HEK293T (cell line): Measurements from ENCODE around the gene PRKCB.
"Not testable (repeated sequence)": the region's sequence is repeated elsewhere in the genome, so short reads cannot be mapped to it uniquely, and the experiment has no call there.

Experiments
- CTCF ChIA-PET: fragments of 350-600 bp; formaldehyde crosslinking; extraction: SDS; loops from one replicate; lab custom pipeline; 2021; ENCODE audit warnings: antibody characterized with exemption, inconsistent platforms; lab: Yijun Ruan, JAX
- POLR2A ChIA-PET: fragments of 350-600 bp; formaldehyde crosslinking; extraction: SDS; loops from one replicate; lab custom pipeline; 2020; ENCODE audit warnings: antibody characterized with exemption, inconsistent platforms; lab: Yijun Ruan, JAX
- DNase-seq: peaks from one replicate; pipeline ENCODE4 v3.0.0; 2012; ENCODE audit warnings: mixed read lengths; ENCODE audit errors: extremely low spot score
- ARNT ChIP-seq: fragments of 450-650 bp; IDR thresholded peaks from 2 replicates; pipeline ENCODE4 v1.6.1; 2017; ENCODE audit warnings: mild to moderate bottlenecking
- BHLHE40 ChIP-seq: fragments of 450-650 bp; IDR thresholded peaks from 2 replicates; pipeline ENCODE4 v1.6.1; 2016; ENCODE audit warnings: mild to moderate bottlenecking, moderate library complexity, borderline replicate concordance
- CTBP1 ChIP-seq: fragments of 450-650 bp; IDR thresholded peaks from 2 replicates; pipeline ENCODE4 v1.6.1; 2016; ENCODE audit warnings: borderline replicate concordance
- ELF4 ChIP-seq: fragments of 450-650 bp; IDR thresholded peaks from 2 replicates; pipeline ENCODE4 v1.6.1; 2017; ENCODE audit warnings: antibody characterized with exemption
- FOXA1 ChIP-seq: fragments of 450-650 bp; IDR thresholded peaks from 2 replicates; pipeline ENCODE4 v1.6.1; 2016; ENCODE audit warnings: mild to moderate bottlenecking
- FOXK2 ChIP-seq: fragments of 450-650 bp; IDR thresholded peaks from 2 replicates; pipeline ENCODE4 v1.6.1; 2016; ENCODE audit warnings: mild to moderate bottlenecking
- FOXM1 ChIP-seq: fragments of 450-650 bp; IDR thresholded peaks from 2 replicates; pipeline ENCODE4 v1.6.1; 2017; ENCODE audit warnings: mild to moderate bottlenecking, borderline replicate concordance
- HDGF ChIP-seq: fragments of 450-650 bp; IDR thresholded peaks from 2 replicates; pipeline ENCODE4 v1.6.1; 2017; ENCODE audit warnings: antibody characterized with exemption, borderline replicate concordance
- L3MBTL2 ChIP-seq: fragments of 450-650 bp; conservative IDR thresholded peaks from 2 replicates; pipeline ENCODE4 v1.6.1; 2016; ENCODE audit warnings: mild to moderate bottlenecking
- LEF1 ChIP-seq: fragments of 450-650 bp; IDR thresholded peaks from 2 replicates; pipeline ENCODE4 v1.6.1; 2017; ENCODE audit warnings: mild to moderate bottlenecking, borderline replicate concordance
- NFRKB ChIP-seq: fragments of 450-650 bp; IDR thresholded peaks from 2 replicates; pipeline ENCODE4 v1.6.1; 2016; ENCODE audit warnings: mild to moderate bottlenecking, moderate library complexity
- SP1 ChIP-seq: fragments of 450-650 bp; IDR thresholded peaks from 2 replicates; pipeline ENCODE4 v1.6.1; 2017
- SUZ12 ChIP-seq: fragments of 450-650 bp; IDR thresholded peaks from 2 replicates; pipeline ENCODE4 v1.6.1; 2016; ENCODE audit warnings: mild to moderate bottlenecking
- TARDBP ChIP-seq: fragments of 450-650 bp; IDR thresholded peaks from 2 replicates; pipeline ENCODE4 v1.6.1; 2016
- ZNF384 ChIP-seq: fragments of 450-650 bp; IDR thresholded peaks from 2 replicates; pipeline ENCODE4 v1.6.1; 2016
- TF ChIP-seq, protein P1 (sequence below): fragments of 450-650 bp; IDR thresholded peaks from 2 replicates; pipeline ENCODE4 v1.6.1; 2016

Gene PRKCB

DNA sequence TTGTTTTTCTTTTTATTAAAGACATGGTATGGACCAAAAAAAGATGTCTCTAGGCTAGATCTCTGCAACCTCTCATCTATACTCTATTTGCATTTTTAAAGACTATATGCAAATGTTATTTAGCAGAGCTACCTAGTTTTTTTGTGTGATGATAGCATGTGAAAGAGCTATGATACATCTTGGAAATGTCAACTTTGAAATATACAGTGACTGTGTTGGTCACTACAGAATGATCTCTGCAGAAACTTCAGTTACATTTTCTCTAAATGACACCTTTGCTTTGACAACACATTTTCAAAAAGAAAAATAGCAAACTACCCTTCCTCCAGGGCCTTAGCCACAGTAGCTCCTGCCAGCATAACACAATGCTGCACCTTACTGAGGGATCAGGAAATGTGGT lies 86.6 kb downstream of the PRKCB start:
- TF ChIP-seq FOXA1 (no peak), FOXM1 (no peak), SUZ12 (no peak), ELF4 (no peak), TARDBP (no peak), ARNT (no peak), L3MBTL2 (no peak), HDGF (no peak), SP1 (no peak)
- POLR2A ChIA-PET: interaction anchor here (1.1 kb wide), 1 partner anchor 9 kb away, joined by 3 read pairs; no protein-coding TSS in a partner anchor
- CTCF ChIA-PET: interaction anchor here (0.6 to 1.2 kb wide), 2 partner anchors 87 to 230 kb away, joined by 3 read pairs; no protein-coding TSS in a partner anchor
- DNase-seq: no peak

- DNase-seq: no peak
- TF ChIP-seq CTBP1: no peak
- POLR2A ChIA-PET: no interaction called here
- CTCF ChIA-PET: no interaction called here
Measured at GRCh38 chr16:23924128-23924527, 88.3 kb downstream of the PRKCB start.

- POLR2A ChIA-PET: no interaction called here
- CTCF ChIA-PET: interaction anchor here (0.5 kb wide), 1 partner anchor 83 kb away, joined by 6 read pairs; no protein-coding TSS in a partner anchor
Measured at GRCh38 chr16:23927796-23928195, 92.0 kb downstream of the PRKCB start.

DNA sequence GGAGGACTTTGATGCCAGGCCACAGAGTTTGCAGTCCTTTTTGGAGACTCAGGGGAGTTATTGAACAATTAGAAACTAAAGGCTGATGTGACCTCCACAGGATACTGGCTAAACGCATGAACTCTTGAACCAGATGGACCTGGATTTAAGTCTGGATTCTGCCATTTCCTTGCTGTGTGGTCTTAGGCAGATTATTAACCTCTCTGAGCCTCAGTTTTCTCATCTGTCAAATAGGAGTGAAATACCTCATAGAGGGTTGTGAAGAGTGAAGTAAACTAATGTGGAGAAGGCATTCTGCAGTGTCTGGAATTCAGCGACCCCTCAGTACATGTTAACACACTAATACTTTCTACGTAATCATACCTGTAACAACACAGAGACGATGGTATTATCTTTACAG lies 93.5 kb downstream of the PRKCB start:
- ChIA-PET CTCF (no interaction called here), POLR2A (no interaction called here)
- no peak for TF ChIP-seq ELF4
- no peak for TF ChIP-seq FOXK2
- no peak for TF ChIP-seq LEF1
- TF ChIP-seq ARNT: no peak
- TF ChIP-seq, protein P1, sequence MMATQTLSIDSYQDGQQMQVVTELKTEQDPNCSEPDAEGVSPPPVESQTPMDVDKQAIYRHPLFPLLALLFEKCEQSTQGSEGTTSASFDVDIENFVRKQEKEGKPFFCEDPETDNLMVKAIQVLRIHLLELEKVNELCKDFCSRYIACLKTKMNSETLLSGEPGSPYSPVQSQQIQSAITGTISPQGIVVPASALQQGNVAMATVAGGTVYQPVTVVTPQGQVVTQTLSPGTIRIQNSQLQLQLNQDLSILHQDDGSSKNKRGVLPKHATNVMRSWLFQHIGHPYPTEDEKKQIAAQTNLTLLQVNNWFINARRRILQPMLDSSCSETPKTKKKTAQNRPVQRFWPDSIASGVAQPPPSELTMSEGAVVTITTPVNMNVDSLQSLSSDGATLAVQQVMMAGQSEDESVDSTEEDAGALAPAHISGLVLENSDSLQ: no peak
- no peak for TF ChIP-seq BHLHE40
- no peak for DNase-seq

More at GRCh38 chr16:23927796-23928195, 92.0 kb downstream of the PRKCB start:
- DNase-seq: no peak
- TF ChIP-seq L3MBTL2 (no peak), TARDBP (no peak), BHLHE40 (no peak), FOXK2 (no peak), FOXM1 (no peak), HDGF (no peak), LEF1 (no peak), NFRKB (no peak), ZNF384 (no peak)
- TF ChIP-seq, protein P1: no peak

DNA sequence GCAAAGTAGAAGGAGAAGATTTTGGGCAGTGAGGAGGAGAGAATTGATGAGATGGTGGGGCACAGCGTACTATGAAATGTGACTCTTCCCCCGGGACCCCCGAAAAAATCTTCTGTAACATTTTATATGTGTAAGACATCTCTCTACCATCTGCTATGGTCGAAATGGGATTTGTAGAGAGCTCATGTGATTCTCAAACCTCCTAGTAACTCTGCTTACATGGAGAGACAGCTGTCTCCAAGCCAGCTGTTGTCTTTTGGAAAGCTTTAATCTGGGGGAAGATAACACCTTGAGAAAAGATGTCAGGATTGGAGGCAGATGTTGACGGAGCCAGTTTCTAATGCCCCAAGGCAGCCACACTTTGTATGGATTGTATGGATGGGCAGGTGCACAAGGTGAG lies 94.1 kb downstream of the PRKCB start:
- ChIA-PET POLR2A (no interaction called here), CTCF (no interaction called here)
- TF ChIP-seq BHLHE40: no peak
- no peak for TF ChIP-seq TARDBP
- no peak for TF ChIP-seq SP1
- TF ChIP-seq FOXA1: no peak
- no peak for TF ChIP-seq LEF1
- TF ChIP-seq ZNF384: no peak
- no peak for TF ChIP-seq NFRKB
- no peak for TF ChIP-seq SUZ12
- DNase-seq: no peak

DNA sequence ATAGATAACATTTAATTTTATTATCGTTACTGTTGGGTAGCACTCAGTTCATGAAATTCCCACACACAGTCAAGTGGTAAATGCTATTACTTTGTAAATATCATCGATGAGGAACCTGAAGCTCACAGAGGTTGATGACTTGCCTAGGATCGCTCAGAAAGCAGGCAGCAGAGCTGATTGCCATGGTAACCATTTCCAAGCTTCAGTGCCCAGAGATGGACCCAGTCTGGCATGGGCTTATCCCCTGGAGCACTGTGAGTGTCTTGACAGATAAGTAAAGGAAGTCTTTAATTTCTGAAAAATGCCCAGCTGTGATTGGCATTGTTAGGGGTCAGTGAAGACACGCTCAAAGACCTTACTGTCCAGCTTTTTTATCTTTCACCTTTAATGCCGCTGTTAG lies 95.0 kb downstream of the PRKCB start:
- DNase-seq: no peak
- ChIA-PET CTCF (interaction anchor here (0.5 kb wide), 1 partner anchor 163 kb away, joined by 4 read pairs; no protein-coding TSS in a partner anchor), POLR2A (no interaction called here)
- TF ChIP-seq HDGF: no peak
- no peak for TF ChIP-seq ARNT

GRCh38 chr16:23931199-23931598 lies 95.4 kb downstream of the PRKCB start:
- POLR2A ChIA-PET: no interaction called here
- CTCF ChIA-PET: interaction anchor here (0.5 kb wide), 1 partner anchor 163 kb away, joined by 4 read pairs; no protein-coding TSS in a partner anchor
- TF ChIP-seq BHLHE40: no peak
- TF ChIP-seq SP1: no peak
- TF ChIP-seq SUZ12: no peak
- TF ChIP-seq TARDBP: no peak
- TF ChIP-seq ELF4: no peak
- TF ChIP-seq, protein P1: no peak
- no peak for TF ChIP-seq NFRKB
- no peak for TF ChIP-seq L3MBTL2
- TF ChIP-seq ZNF384: no peak
- no peak for DNase-seq

DNA sequence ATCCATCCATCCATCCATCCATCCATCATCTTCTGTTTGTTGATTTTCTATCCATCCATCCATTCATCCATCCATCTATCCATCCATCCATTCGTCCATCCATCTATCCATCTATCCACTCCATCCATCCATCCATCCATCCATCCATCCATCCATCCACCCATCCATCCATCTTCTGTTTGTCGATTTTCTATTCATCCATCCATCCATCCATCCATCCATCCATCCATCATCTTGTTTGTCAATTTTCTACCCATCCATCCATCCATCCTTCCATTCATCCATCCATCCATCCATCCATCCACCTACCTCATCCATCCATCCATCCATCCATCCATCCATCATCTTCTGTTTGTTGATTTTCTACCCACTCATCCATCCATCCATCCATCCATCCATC lies 97.9 kb downstream of the PRKCB start:
- POLR2A ChIA-PET, DNase-seq, CTCF ChIA-PET: not testable (repeated sequence)
